KOPT-K1 (cell line): ENCODE data around the gene TMEM203.

Experiments
- H3K27ac ChIP-seq: fragments of 200-600 bp; sonication (generic); 2 replicates; pipeline ENCODE4 v1.5.1; 2016; ENCODE audit warnings: antibody characterized with exemption, mild to moderate bottlenecking, low read depth, low read length; ENCODE audit not compliant: poor library complexity, severe bottlenecking
- H3K36me3 ChIP-seq: fragments of 200-600 bp; sonication (generic); 2 replicates; pipeline ENCODE4 v1.5.1; 2017; ENCODE audit warnings: antibody characterized with exemption, mild to moderate bottlenecking, low read length, moderate library complexity; ENCODE audit not compliant: insufficient read depth
- H3K9me3 ChIP-seq: fragments of 200-600 bp; sonication (generic); 2 replicates; pipeline ENCODE4 v1.5.1; 2017; ENCODE audit warnings: antibody characterized with exemption, low read length, mild to moderate bottlenecking; ENCODE audit not compliant: insufficient read depth, poor library complexity, severe bottlenecking

The TMEM203 gene

DNA sequence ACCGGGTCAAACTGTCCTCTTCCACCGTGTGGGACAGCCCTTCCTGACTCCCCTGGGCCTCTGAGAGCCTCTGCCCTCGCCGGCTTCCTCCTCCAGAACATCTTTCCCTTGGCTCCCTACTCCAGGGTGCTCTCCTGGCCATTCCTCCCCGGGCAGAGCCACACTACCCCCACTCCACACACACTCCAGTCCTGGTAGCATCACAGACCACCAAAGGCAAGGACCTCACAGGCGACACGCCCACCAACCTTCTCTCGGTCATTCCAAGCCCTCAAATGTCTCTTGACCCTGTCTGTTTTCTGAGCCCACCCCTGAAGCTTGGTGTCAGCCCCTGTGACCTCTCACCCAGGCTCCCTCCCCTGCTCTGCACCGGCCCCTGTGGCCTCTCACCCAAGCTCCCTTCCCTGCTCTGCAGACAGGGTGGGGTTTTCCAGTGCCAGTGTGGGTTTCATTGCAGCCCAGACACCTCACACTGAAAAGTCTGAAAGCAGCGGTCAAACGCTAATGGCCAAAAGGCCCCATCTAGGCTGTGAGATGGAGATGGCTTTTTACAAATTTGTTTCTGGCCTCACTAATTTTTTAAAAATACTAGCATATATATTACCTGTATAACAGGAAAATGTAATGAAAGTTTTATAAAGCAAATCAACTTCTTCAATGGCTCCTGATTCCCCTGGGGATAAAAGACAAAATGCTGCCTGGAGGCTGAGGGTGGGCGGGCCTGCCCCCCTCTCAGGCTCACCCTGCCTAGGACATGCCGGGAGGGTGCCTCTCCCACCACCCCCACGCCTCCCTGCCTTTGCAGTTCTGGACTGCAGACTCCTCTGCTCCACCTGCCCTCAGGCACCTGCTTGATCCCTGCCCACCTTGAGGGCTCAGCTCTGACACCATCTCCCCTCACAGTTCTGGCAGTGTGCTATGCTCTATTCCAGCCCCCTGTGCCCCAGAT is 46.1 kb downstream of the TMEM203 start:
- H3K27ac ChIP-seq = no peak overlapping the region
- H3K36me3 ChIP-seq = no peaks in the 10 kb centered on the region
- no peaks in the 10 kb centered on the region for H3K9me3 ChIP-seq

DNA sequence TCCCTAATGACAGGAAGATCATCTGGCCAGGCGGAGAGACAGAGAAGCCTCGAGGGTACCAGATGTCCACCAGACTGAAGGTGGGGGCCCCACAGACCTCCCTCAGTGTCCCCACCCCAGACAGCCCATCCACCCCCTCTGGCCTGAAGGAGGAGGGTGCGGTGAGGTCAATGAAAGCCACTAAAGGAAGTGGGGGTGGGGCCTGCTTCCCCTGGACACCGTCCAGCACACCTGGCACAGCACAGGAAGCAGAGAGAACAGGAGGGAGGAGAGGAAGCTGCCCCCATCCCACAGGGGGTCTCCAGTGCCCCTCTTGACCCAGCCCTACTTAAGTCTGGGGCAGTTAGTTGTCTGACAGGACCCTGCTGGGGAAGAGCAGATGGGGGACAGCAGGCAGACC is 46.8 kb downstream of the TMEM203 start:
- Histone ChIP-seq H3K36me3 (no peaks in the 10 kb centered on the region), H3K9me3 (no peaks in the 10 kb centered on the region), H3K27ac (no peak overlapping the region)

DNA sequence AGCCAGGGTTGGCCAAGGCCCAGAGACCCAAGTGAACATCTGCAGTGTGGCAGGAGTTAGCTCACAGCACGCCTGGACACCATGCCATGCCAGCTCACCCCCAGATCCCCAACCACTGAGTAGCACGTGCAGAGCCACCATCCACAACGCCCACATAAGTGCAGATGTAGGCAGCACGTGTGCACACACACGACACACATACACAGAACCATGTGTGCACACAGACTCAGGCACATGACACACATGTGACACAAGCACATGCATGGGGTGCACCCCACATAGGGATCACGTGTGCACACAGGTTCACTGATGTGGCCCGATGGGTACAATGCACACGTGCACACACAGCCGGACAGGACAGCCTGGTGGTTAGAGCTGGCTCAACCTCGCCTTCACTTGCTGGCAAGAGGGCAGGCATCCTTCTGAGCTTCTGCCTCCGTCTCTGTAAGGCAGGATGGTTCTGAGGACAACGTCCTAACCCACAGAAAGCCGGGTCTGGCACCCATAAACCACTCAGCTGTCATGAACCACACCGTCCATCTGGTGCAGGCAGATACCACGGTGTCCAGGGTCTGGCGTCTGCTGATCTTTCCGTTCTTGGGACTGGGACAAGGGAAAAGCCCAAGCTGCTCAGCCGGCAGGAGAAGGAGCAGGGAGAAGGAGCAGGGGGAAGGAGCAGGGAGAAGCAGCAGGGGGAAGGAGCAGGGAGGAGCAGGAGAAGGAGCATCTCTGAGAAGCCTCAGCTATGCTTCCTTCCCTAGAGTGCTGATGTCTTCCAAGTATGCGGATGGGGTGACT is 47.6 kb downstream of the TMEM203 start:
- Histone ChIP-seq H3K27ac (no peak overlapping the region), H3K36me3 (no peaks in the 10 kb centered on the region)

GRCh38 chr9:137156567-137157375 is 48.7 kb downstream of the TMEM203 start:
- H3K36me3 ChIP-seq = no peaks in the 10 kb centered on the region
- no peak overlapping the region for H3K27ac ChIP-seq
- no peaks in the 10 kb centered on the region for H3K9me3 ChIP-seq

More for the DNA sequence above, 47.6 kb downstream of the TMEM203 start:
- no peaks in the 10 kb centered on the region for H3K9me3 ChIP-seq
